ENCODE data around the gene BIRC2. TPM values are rescaled to one million over a fixed set of nuclear protein-coding genes. Genes with fewer than 3 reads are reported as not detected.
"Not testable (repeated sequence)": the region's sequence is repeated elsewhere in the genome, so short reads cannot be mapped to it uniquely, and the experiment has no call there.

The BIRC2 gene
- total and polyA plus RNA-seq, 2 of the 4 experiments (the other 2 are of a cell fraction) = 48.0 to 204 TPM

DNA sequence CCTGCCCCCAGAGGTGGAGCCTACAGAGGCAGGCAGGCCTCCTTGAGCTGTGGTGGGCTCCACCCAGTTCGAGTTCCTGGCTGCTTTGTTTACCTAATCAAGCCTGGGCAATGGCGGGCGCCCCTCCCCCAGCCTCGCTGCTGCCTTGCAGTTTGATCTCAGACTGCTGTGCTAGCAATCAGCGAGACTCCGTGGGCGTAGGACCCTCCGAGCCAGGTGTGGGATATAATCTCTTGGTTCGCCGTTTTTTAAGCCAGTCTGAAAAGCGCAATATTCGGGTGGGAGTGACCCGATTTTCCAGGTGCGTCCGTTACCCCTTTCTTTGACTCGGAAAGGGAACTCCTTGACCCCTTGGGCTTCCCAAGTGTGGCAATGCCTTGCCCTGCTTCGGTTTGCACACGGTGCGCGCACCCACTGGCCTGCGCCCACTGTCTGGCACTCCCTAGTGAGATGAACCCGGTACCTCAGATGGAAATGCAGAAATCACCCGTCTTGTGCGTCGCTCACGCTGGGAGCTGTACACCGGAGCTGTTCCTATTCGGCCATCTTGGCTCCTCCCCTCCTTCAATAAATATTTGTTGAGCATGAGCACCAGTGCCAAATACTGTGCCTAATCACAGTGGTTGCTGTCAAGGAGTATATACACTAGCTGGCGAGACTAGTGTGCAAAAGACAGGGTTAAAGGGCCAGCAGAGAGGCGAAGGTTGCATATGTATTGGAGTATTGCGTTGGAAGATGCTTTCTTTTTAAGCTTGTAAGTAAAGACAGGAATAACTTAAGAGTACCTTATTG lies 27.8 kb downstream of the BIRC2 start:
- intact Hi-C loops (cut with micrococcal nuclease); H3K9me3 ChIP-seq (ENCODE audit: control insufficient read depth, insufficient read depth, low read length); H3K4me1 ChIP-seq (ENCODE audit: control insufficient read depth, insufficient read depth, low read length); H2BK20ac ChIP-seq (ENCODE audit: low read depth, low read length); H2BK120ac ChIP-seq (ENCODE audit: low read depth, low read length); H3K4ac ChIP-seq (ENCODE audit: low read depth, low read length); H3K9me1 ChIP-seq (ENCODE audit: insufficient read depth, low read length); H3K4me3 ChIP-seq (ENCODE audit: insufficient read depth, low read depth, low read length); H3K23ac ChIP-seq (ENCODE audit: low read depth, low read length); H4K91ac ChIP-seq (ENCODE audit: insufficient read depth, low read depth, low read length); H3K27me3 ChIP-seq (ENCODE audit: control insufficient read depth, insufficient read depth, low read length); CTCF ChIA-PET; BruUV-seq (replicated peaks); H2AFZ ChIP-seq (replicated peaks; ENCODE audit: low read length, poor library complexity); H2BK15ac ChIP-seq (ENCODE audit: low read depth, low read length); H4K8ac ChIP-seq (ENCODE audit: low read depth in 2 of 2, low read length in 2 of 2); ATAC-seq (ENCODE audit: low read depth); H3K27ac ChIP-seq (ENCODE audit: insufficient read depth, low read length); POLR2A ChIA-PET (ENCODE audit: unreplicated experiment); H3K9ac ChIP-seq (ENCODE audit: low read depth, low read length); H4K5ac ChIP-seq (ENCODE audit: low read depth, low read length); DNase-seq; dilution Hi-C loops (cut with HindIII; ENCODE audit: low sequenced_read_pairs, unreplicated experiment); H2BK5ac ChIP-seq (ENCODE audit: low read depth, low read length, poor library complexity, severe bottlenecking); H2AK9ac ChIP-seq (replicated peaks; ENCODE audit: low read depth, low read length, poor library complexity); H3K4me2 ChIP-seq (ENCODE audit: low read depth, low read length); H3K18ac ChIP-seq (ENCODE audit: low read depth, low read length); H3K56ac ChIP-seq (ENCODE audit: extremely low read depth, insufficient read depth, low read length): not testable (repeated sequence)
- Histone ChIP-seq H3K79me1 (ENCODE audit: low read depth in 1 of 2, low read length in 2 of 2) (peaks cover 16 to 40% of the 10 kb centered on the region in 2 experiments), H3K14ac (replicated peaks; ENCODE audit: low read depth, low read length) (0 out of 2 replicates have a peak overlapping the region, but pooled peaks have one; percentile 58), H2AK5ac (ENCODE audit: low read depth, low read length) (0 out of 2 replicates have a peak overlapping the region, but pooled peaks have one; percentile 43), H4K20me1 (ENCODE audit: insufficient read depth, low read length) (peaks cover 14% of the 10 kb centered on the region; the same call in 1 of the 2 replicates), H3K36me3 (ENCODE audit: control insufficient read depth, insufficient read depth, low read length) (peaks cover 20% of the 10 kb centered on the region)
- in situ Hi-C loops (cut with MboI; ENCODE audit: low sequenced_read_pairs) = loop anchor here (25.0 kb wide), 1 partner anchor 88 kb away; no protein-coding TSS in a partner anchor
- WGBS, 2 experiments (ENCODE audit: extremely low coverage in 2 of 2, insufficient read length in 1 of 2) = 93% methylated on average over 8 of the region's 31 CpGs; no CpG with 5 or more reads in 1 of the 2 experiments
